ENCODE data around the gene FHL3.

DNA sequence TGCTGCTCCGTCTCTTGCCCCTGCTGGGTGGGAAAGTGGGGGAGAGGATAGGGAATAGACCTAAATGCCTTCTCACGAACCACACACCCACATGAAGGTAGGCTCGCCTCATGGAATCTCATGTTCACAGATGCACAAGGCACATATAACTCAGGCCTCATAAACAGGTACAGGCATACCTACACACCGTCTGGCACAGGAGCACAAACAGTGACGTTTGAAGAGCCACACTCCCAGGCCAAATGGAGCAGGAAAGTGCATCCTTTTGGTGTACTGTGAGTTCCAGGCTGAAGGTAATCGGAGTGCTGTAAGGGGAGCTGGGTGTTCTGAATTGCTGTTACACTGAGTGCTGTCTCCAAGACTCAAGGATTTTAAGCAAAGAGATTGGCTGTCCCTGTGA lies 20.4 kb upstream of the FHL3 start:
- TF ChIP-seq CTCF (IDR thresholded peaks at IDR 0.05), result no peak
- no peak for TF ChIP-seq EP300 (IDR thresholded peaks at IDR 0.05)
- TF ChIP-seq POLR2AphosphoS5 (IDR thresholded peaks at IDR 0.05), result no peak

Measured in suprapubic skin (tissue), 4 donors.